ENCODE data around the gene ADIG.

The ADIG gene

GRCh38 chr20:38545771-38546170, 35.2 kb upstream of the ADIG start:
- no peak for DNase-seq (ENCODE audit: low read depth)
- TF ChIP-seq CTCF (IDR thresholded peaks at IDR 0.05; ENCODE audit: control insufficient read depth, insufficient read depth, low read depth, low read length, missing control alignments): no peak
- no peak overlapping the region for H3K4me3 ChIP-seq (ENCODE audit: control insufficient read depth, low read depth, low read length)

- DNase-seq (ENCODE audit: low read depth): no peak
- TF ChIP-seq CTCF (IDR thresholded peaks at IDR 0.05; ENCODE audit: control insufficient read depth, insufficient read depth, low read depth, low read length, missing control alignments): no peak
- no peak overlapping the region for H3K4me3 ChIP-seq (ENCODE audit: control insufficient read depth, low read depth, low read length)
Observed at GRCh38 chr20:38547288-38548085, 33.5 kb upstream of the ADIG start.

GRCh38 chr20:38548356-38549083, 32.5 kb upstream of the ADIG start:
- no peak overlapping the region for H3K4me3 ChIP-seq (ENCODE audit: control insufficient read depth, low read depth, low read length)
- no peak for TF ChIP-seq CTCF (IDR thresholded peaks at IDR 0.05; ENCODE audit: control insufficient read depth, insufficient read depth, low read depth, low read length, missing control alignments)
- DNase-seq (ENCODE audit: low read depth): no peak

DNA sequence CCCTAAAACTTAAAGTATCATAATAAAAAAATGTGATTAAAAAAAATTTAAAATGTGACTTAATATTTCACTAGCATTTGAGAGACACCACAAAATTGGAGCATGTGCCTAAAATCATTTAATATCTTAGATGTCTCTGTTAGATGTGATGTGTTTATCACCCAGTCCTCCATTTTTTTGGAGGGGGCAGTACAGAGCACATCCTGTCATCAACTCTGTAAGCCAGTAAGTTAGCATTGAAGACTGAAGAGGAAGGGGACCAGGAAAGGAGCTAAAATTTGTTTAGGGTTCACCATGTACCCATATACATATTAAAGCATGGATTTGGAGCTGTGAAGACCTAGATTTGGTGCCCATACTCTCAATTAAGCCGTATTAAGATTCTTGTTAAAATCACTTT, 30.7 kb upstream of the ADIG start:
- no peak for DNase-seq (ENCODE audit: low read depth)
- no peak overlapping the region for H3K4me3 ChIP-seq (ENCODE audit: control insufficient read depth, low read depth, low read length)
- TF ChIP-seq CTCF (IDR thresholded peaks at IDR 0.05; ENCODE audit: control insufficient read depth, insufficient read depth, low read depth, low read length, missing control alignments): no peak

GRCh38 chr20:38551056-38551626, 29.9 kb upstream of the ADIG start:
- no peak for DNase-seq (ENCODE audit: low read depth)
- no peak for TF ChIP-seq CTCF (IDR thresholded peaks at IDR 0.05; ENCODE audit: control insufficient read depth, insufficient read depth, low read depth, low read length, missing control alignments)
- no peak overlapping the region for H3K4me3 ChIP-seq (ENCODE audit: control insufficient read depth, low read depth, low read length)

DNA sequence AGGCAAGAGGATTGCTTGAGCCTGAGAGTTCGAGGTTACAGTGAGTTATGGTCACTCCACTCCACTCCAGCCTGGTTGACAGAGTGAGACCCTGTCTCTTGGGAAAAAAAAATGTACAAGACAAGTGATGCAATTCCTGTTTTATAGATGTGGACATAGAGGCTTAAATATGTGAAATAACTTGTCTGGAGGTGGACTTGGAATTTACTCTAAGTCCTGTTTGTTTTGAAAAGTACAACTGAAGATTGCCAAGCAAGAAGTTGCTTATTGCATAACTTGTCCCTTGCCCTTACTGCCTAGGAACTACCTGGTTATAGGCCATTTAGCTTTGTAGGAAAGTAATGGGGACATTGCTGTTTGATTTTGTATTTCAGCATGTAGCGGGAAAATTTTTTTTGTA, 26.0 kb upstream of the ADIG start:
- DNase-seq (ENCODE audit: low read depth): no peak
- H3K4me3 ChIP-seq (ENCODE audit: control insufficient read depth, low read depth, low read length): no peak overlapping the region
- no peak for TF ChIP-seq CTCF (IDR thresholded peaks at IDR 0.05; ENCODE audit: control insufficient read depth, insufficient read depth, low read depth, low read length, missing control alignments)

All from AG09309 (cell line).